ENCODE results near the gene PPP2R2C. TPM values are rescaled to one million over a fixed set of nuclear protein-coding genes. Genes with fewer than 3 reads are reported as not detected.

PPP2R2C gene
- total RNA-seq, 1 experiment from 2014 or later = not detected

- Histone ChIP-seq H3K27me3 (replicated peaks; ENCODE audit: control insufficient read depth, insufficient read depth, low read length) (no peaks in the 10 kb centered on the region; the same call in 1 of the 2 replicates), H3K4me1 (no peaks in the 10 kb centered on the region), H3K36me3 (ENCODE audit: control insufficient read depth, insufficient read depth, low read length) (no peaks in the 10 kb centered on the region), H3K4me3 (ENCODE audit: low read depth, low read length) (no peak overlapping the region), H3K9me3 (no peaks in the 10 kb centered on the region)
- no peak for TF ChIP-seq CTCF (IDR thresholded peaks at IDR 0.05; ENCODE audit: insufficient read depth in 1 of 2, low read depth in 1 of 2, low read length in 1 of 2, severe bottlenecking in 1 of 2, unreplicated experiment in 1 of 2)
- Mint-ChIP-seq H3K27ac (ENCODE audit: unreplicated experiment) (no peak overlapping the region), H3K36me3 (ENCODE audit: insufficient read depth, unreplicated experiment) (no peaks in the 10 kb centered on the region), H3K9me3 (ENCODE audit: unreplicated experiment) (no peaks in the 10 kb centered on the region), H3K4me3 (ENCODE audit: unreplicated experiment) (no peak overlapping the region), H3K27me3 (ENCODE audit: insufficient read depth, unreplicated experiment) (peaks cover 22% of the 10 kb centered on the region), H3K4me1 (ENCODE audit: low read depth, unreplicated experiment) (no peaks in the 10 kb centered on the region)
- ChIA-PET POLR2A (no interaction called here), CTCF (no interaction called here)
- BruUV-seq (replicated peaks) = no TSS peak
- no peak for DNase-seq
- intact Hi-C loops (cut with micrococcal nuclease; ENCODE audit: unreplicated experiment) = no loop called here
Measured at GRCh38 chr4:6369035-6369434, 103.4 kb downstream of the PPP2R2C start.

- H3K4me1 Mint-ChIP-seq (ENCODE audit: low read depth, unreplicated experiment) = no peaks in the 10 kb centered on the region
- H3K4me3 ChIP-seq (ENCODE audit: low read depth, low read length) = no peak overlapping the region
- intact Hi-C loops (cut with micrococcal nuclease; ENCODE audit: unreplicated experiment) = no loop called here
- no peaks in the 10 kb centered on the region for H3K36me3 ChIP-seq (ENCODE audit: control insufficient read depth, insufficient read depth, low read length)
- ChIA-PET CTCF (no interaction called here), POLR2A (no interaction called here)
- H3K4me1 ChIP-seq = no peaks in the 10 kb centered on the region
- no peaks in the 10 kb centered on the region for H3K36me3 Mint-ChIP-seq (ENCODE audit: insufficient read depth, unreplicated experiment)
- TF ChIP-seq CTCF (IDR thresholded peaks at IDR 0.05; ENCODE audit: insufficient read depth in 1 of 2, low read depth in 1 of 2, low read length in 1 of 2, severe bottlenecking in 1 of 2, unreplicated experiment in 1 of 2) = no peak
- H3K27me3 Mint-ChIP-seq (ENCODE audit: insufficient read depth, unreplicated experiment) = peaks cover 25% of the 10 kb centered on the region
- H3K9me3 ChIP-seq = no peaks in the 10 kb centered on the region
- H3K9me3 Mint-ChIP-seq (ENCODE audit: unreplicated experiment) = no peaks in the 10 kb centered on the region
- no peaks in the 10 kb centered on the region; the same call in 1 of the 2 replicates for H3K27me3 ChIP-seq (replicated peaks; ENCODE audit: control insufficient read depth, insufficient read depth, low read length)
- BruUV-seq (replicated peaks) = no TSS peak
- no peak for DNase-seq
- no peak overlapping the region for H3K4me3 Mint-ChIP-seq (ENCODE audit: unreplicated experiment)
- no peak overlapping the region for H3K27ac Mint-ChIP-seq (ENCODE audit: unreplicated experiment)
Measured at GRCh38 chr4:6368601-6369000, 103.8 kb downstream of the PPP2R2C start.

GRCh38 chr4:6368096-6368495 lies 104.3 kb downstream of the PPP2R2C start:
- Mint-ChIP-seq H3K36me3 (ENCODE audit: insufficient read depth, unreplicated experiment) (no peaks in the 10 kb centered on the region), H3K9me3 (ENCODE audit: unreplicated experiment) (no peaks in the 10 kb centered on the region), H3K27ac (ENCODE audit: unreplicated experiment) (no peak overlapping the region), H3K27me3 (ENCODE audit: insufficient read depth, unreplicated experiment) (peaks cover 25% of the 10 kb centered on the region), H3K4me1 (ENCODE audit: low read depth, unreplicated experiment) (no peaks in the 10 kb centered on the region), H3K4me3 (ENCODE audit: unreplicated experiment) (no peak overlapping the region)
- Histone ChIP-seq H3K36me3 (ENCODE audit: control insufficient read depth, insufficient read depth, low read length) (no peaks in the 10 kb centered on the region), H3K4me1 (no peaks in the 10 kb centered on the region), H3K4me3 (ENCODE audit: low read depth, low read length) (no peak overlapping the region), H3K27me3 (replicated peaks; ENCODE audit: control insufficient read depth, insufficient read depth, low read length) (no peaks in the 10 kb centered on the region; the same call in 1 of the 2 replicates), H3K9me3 (no peaks in the 10 kb centered on the region)
- no peak for TF ChIP-seq CTCF (IDR thresholded peaks at IDR 0.05; ENCODE audit: insufficient read depth in 1 of 2, low read depth in 1 of 2, low read length in 1 of 2, severe bottlenecking in 1 of 2, unreplicated experiment in 1 of 2)
- no TSS peak for BruUV-seq (replicated peaks)
- ChIA-PET POLR2A (no interaction called here), CTCF (no interaction called here)
- no peak for DNase-seq
- intact Hi-C loops (cut with micrococcal nuclease; ENCODE audit: unreplicated experiment) = no loop called here
